ENCODE results near the gene ZNF532.

ZNF532 gene

DNA sequence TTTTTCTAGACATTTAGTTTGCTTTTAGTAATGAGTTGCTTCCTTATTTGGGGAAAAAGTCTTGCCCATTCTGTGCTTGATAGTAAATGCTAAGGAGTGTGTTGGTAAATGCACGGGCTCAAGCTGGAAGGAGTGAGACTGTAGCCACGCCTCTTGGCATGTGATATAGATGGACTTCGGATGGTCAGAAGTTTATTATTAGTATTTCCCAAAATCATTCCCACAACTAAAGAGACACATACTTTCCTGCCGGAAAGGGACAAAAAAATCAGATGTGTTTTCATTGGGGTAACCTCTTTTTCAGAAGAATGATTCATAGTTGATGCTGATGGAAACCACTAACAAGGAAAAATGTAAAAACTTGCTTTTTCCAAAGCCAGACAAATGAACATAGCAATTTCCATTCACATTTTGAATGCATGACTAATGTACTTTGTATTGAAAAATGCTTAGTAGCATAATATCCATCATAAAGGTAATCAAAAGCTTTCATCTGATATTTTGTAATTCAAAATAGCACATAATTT lies 133.2 kb downstream of the ZNF532 start:
- WGBS (ENCODE audit: extremely low coverage, insufficient coverage, low lambda C conversion rate), result no CpG with 5 or more reads among the region's 4 CpGs
- Histone ChIP-seq H3K27ac (ENCODE audit: low read depth, low read length) (no peak overlapping the region), H3K36me3 (ENCODE audit: control insufficient read depth, insufficient read depth, low read length) (no peaks in the 10 kb centered on the region)

DNA sequence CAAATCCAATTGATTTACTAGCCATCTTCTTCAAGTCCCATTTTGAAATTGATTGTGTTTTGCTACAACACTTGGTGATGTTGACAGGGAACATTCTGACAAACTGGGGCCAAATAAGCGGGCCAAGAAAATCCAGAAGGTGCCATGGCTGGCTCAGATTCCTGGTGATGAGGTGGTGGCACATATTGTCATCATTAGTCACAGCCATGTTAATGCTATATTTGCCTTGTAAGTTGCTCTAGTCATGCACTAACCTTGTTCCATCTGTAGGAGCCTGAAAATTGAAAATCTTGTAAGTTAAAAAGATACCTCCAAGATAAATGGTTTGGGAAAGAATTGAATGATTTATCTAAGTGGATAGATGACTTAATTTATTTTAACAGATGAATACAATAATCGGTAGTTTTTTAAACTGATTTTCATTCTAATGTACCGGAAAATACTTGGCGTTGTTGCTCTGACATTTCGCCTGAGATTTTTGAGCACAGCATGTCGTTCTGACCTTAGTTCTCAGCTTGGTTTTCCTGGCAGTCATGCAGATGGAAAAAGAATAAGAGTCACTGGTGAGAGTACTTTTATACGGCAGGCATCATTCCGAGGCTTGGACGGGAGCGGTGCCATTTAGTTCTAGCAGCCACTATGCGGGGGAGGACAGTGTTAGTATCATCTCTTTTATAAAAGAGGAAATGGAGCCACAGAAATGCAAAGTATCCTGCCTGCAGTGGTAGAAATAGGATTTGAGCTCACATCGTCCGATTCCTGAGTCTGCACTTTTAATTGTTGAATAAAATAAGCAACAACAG lies 133.9 kb downstream of the ZNF532 start:
- H3K27me3 ChIP-seq (ENCODE audit: insufficient read depth, low read length, poor library complexity), result no peaks in the 10 kb centered on the region
- no peak overlapping the region for H3K23ac ChIP-seq (ENCODE audit: low read length)
- DNase-seq, result peak; percentile 21
- no peak overlapping the region for H3K4ac ChIP-seq (ENCODE audit: low read depth, low read length)
- H3K4me3 ChIP-seq (ENCODE audit: low read length), result no peak overlapping the region
- H2BK5ac ChIP-seq (ENCODE audit: low read length), result no peak overlapping the region
- peak overlapping the region; percentile 81 for H4K8ac ChIP-seq (ENCODE audit: low read depth, low read length)
- H3K4me1 ChIP-seq (ENCODE audit: control insufficient read depth, low read depth, low read length), result peaks cover 3% of the 10 kb centered on the region
- H3K36me3 ChIP-seq (ENCODE audit: control insufficient read depth, insufficient read depth, low read length), result no peaks in the 10 kb centered on the region
- no peak overlapping the region for H4K5ac ChIP-seq (ENCODE audit: low read length)
- H3K9ac ChIP-seq (ENCODE audit: low read length), result no peak overlapping the region
- no peak overlapping the region for H3K4me2 ChIP-seq (ENCODE audit: low read length)
- H3K18ac ChIP-seq (ENCODE audit: low read length), result no peak overlapping the region
- H2BK15ac ChIP-seq (replicated peaks; ENCODE audit: low read depth), result no peak overlapping the region
- H2AK5ac ChIP-seq (ENCODE audit: low read length), result no peak overlapping the region
- WGBS (ENCODE audit: extremely low coverage, insufficient coverage, low lambda C conversion rate), result no CpG with 5 or more reads among the region's 13 CpGs
- no peaks in the 10 kb centered on the region for H3K79me2 ChIP-seq (ENCODE audit: control insufficient read depth, insufficient read depth, low read length)
- no peaks in the 10 kb centered on the region for H3K79me1 ChIP-seq (ENCODE audit: low read length)
- H3K56ac ChIP-seq (ENCODE audit: low read length), result peak overlapping the region; percentile 34
- no peak overlapping the region for H3K27ac ChIP-seq (ENCODE audit: low read depth, low read length)
- no peak overlapping the region for H2BK120ac ChIP-seq (ENCODE audit: low read depth, low read length)

More for the DNA sequence above, 133.2 kb downstream of the ZNF532 start:
- H2BK5ac ChIP-seq (ENCODE audit: low read length), result no peak overlapping the region
- H2AK5ac ChIP-seq (ENCODE audit: low read length), result no peak overlapping the region
- H3K4me3 ChIP-seq (ENCODE audit: low read length), result no peak overlapping the region
- no peak overlapping the region for H3K23ac ChIP-seq (ENCODE audit: low read length)
- H3K4ac ChIP-seq (ENCODE audit: low read depth, low read length), result no peak overlapping the region
- DNase-seq, result no peak
- H3K56ac ChIP-seq (ENCODE audit: low read length), result no peak overlapping the region
- H3K79me2 ChIP-seq (ENCODE audit: control insufficient read depth, insufficient read depth, low read length), result no peaks in the 10 kb centered on the region
- no peak overlapping the region for H3K9ac ChIP-seq (ENCODE audit: low read length)
- H3K4me2 ChIP-seq (ENCODE audit: low read length), result no peak overlapping the region
- no peak overlapping the region for H3K18ac ChIP-seq (ENCODE audit: low read length)
- H3K79me1 ChIP-seq (ENCODE audit: low read length), result no peaks in the 10 kb centered on the region
- no peaks in the 10 kb centered on the region for H3K27me3 ChIP-seq (ENCODE audit: insufficient read depth, low read length, poor library complexity)
- no peak overlapping the region for H4K5ac ChIP-seq (ENCODE audit: low read length)
- H2BK120ac ChIP-seq (ENCODE audit: low read depth, low read length), result no peak overlapping the region
- no peak overlapping the region for H4K8ac ChIP-seq (ENCODE audit: low read depth, low read length)
- H2BK15ac ChIP-seq (replicated peaks; ENCODE audit: low read depth), result no peak overlapping the region
- peaks cover 3% of the 10 kb centered on the region for H3K4me1 ChIP-seq (ENCODE audit: control insufficient read depth, low read depth, low read length)

DNA sequence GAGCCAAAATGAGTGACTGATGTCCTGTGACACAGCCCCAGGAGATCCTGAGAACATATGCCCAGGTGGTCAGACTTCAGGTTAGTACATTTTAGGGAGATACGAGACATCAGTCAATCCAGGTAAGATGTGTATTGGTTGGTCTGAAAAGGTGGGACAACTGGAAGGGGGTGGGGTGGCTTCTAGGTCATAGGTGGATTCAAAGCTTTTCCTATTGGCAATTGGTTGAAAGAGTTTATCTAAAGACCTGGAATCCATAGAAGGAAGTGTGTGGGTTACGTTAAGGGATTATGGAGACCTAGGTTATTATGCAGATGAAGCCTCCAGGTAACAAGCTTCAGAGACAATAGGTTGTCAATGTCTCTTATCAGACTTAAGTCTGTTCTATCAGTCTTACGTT lies 136.5 kb downstream of the ZNF532 start:
- H3K4me2 ChIP-seq (ENCODE audit: low read length), result no peak overlapping the region
- H3K18ac ChIP-seq (ENCODE audit: low read length), result no peak overlapping the region
- no CpG with 5 or more reads among the region's 3 CpGs for WGBS (ENCODE audit: extremely low coverage, insufficient coverage, low lambda C conversion rate)
- H2BK15ac ChIP-seq (replicated peaks; ENCODE audit: low read depth), result no peak overlapping the region
- no peak overlapping the region for H3K23ac ChIP-seq (ENCODE audit: low read length)
- H3K79me1 ChIP-seq (ENCODE audit: low read length), result no peaks in the 10 kb centered on the region
- no peaks in the 10 kb centered on the region for H3K36me3 ChIP-seq (ENCODE audit: control insufficient read depth, insufficient read depth, low read length)
- no peak overlapping the region for H3K4me3 ChIP-seq (ENCODE audit: low read length)
- no peak overlapping the region for H3K4ac ChIP-seq (ENCODE audit: low read depth, low read length)
- H2AK5ac ChIP-seq (ENCODE audit: low read length), result no peak overlapping the region
- no peak overlapping the region for H3K56ac ChIP-seq (ENCODE audit: low read length)
- H3K9ac ChIP-seq (ENCODE audit: low read length), result no peak overlapping the region
- H2BK5ac ChIP-seq (ENCODE audit: low read length), result no peak overlapping the region
- peak; percentile 86 for DNase-seq
- no peak overlapping the region for H2BK120ac ChIP-seq (ENCODE audit: low read depth, low read length)
- H4K5ac ChIP-seq (ENCODE audit: low read length), result no peak overlapping the region
- no peak overlapping the region for H4K8ac ChIP-seq (ENCODE audit: low read depth, low read length)
- no peaks in the 10 kb centered on the region for H3K27me3 ChIP-seq (ENCODE audit: insufficient read depth, low read length, poor library complexity)
- no peaks in the 10 kb centered on the region for H3K79me2 ChIP-seq (ENCODE audit: control insufficient read depth, insufficient read depth, low read length)
- peaks cover 8% of the 10 kb centered on the region for H3K4me1 ChIP-seq (ENCODE audit: control insufficient read depth, low read depth, low read length)
- H3K27ac ChIP-seq (ENCODE audit: low read depth, low read length), result no peak overlapping the region

DNA sequence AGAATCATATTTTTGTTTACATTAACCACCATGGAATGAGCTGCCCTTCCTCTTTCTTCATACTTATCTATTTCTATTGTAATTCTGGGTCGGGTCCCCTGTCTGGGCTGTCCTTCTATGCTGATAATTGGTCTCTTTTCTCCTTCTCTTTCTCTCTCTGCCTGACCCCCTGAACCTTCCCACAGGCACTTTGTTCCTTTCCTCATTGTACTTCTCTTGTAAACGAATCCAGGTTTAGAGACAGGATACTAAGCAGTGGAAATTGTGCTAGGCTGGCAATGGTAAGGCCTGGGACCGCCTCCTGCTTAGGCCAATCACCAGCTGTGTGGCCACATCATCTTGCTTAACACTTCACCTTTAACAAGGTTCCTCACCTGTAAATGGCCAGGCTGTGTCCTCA lies 137.0 kb downstream of the ZNF532 start:
- no peaks in the 10 kb centered on the region for H3K79me1 ChIP-seq (ENCODE audit: low read length)
- H3K79me2 ChIP-seq (ENCODE audit: control insufficient read depth, insufficient read depth, low read length), result no peaks in the 10 kb centered on the region
- H3K27ac ChIP-seq (ENCODE audit: low read depth, low read length), result peak overlapping the region; percentile 1
- no peak overlapping the region for H3K18ac ChIP-seq (ENCODE audit: low read length)
- H2BK5ac ChIP-seq (ENCODE audit: low read length), result peak overlapping the region; percentile 83
- no peak overlapping the region for H4K8ac ChIP-seq (ENCODE audit: low read depth, low read length)
- H3K23ac ChIP-seq (ENCODE audit: low read length), result no peak overlapping the region
- WGBS (ENCODE audit: extremely low coverage, insufficient coverage, low lambda C conversion rate), result no CpG with 5 or more reads among the region's 3 CpGs
- H3K4ac ChIP-seq (ENCODE audit: low read depth, low read length), result no peak overlapping the region
- H3K4me2 ChIP-seq (ENCODE audit: low read length), result no peak overlapping the region
- peak; percentile 48 for DNase-seq
- H3K36me3 ChIP-seq (ENCODE audit: control insufficient read depth, insufficient read depth, low read length), result no peaks in the 10 kb centered on the region
- H3K27me3 ChIP-seq (ENCODE audit: insufficient read depth, low read length, poor library complexity), result no peaks in the 10 kb centered on the region
- peak overlapping the region; percentile 40 for H2AK5ac ChIP-seq (ENCODE audit: low read length)
- H3K56ac ChIP-seq (ENCODE audit: low read length), result peak overlapping the region; percentile 77
- H3K9ac ChIP-seq (ENCODE audit: low read length), result no peak overlapping the region
- H3K4me1 ChIP-seq (ENCODE audit: control insufficient read depth, low read depth, low read length), result peaks cover 8% of the 10 kb centered on the region
- H4K5ac ChIP-seq (ENCODE audit: low read length), result no peak overlapping the region
- H2BK15ac ChIP-seq (replicated peaks; ENCODE audit: low read depth), result no peak overlapping the region
- H2BK120ac ChIP-seq (ENCODE audit: low read depth, low read length), result no peak overlapping the region
- no peak overlapping the region for H3K4me3 ChIP-seq (ENCODE audit: low read length)

DNA sequence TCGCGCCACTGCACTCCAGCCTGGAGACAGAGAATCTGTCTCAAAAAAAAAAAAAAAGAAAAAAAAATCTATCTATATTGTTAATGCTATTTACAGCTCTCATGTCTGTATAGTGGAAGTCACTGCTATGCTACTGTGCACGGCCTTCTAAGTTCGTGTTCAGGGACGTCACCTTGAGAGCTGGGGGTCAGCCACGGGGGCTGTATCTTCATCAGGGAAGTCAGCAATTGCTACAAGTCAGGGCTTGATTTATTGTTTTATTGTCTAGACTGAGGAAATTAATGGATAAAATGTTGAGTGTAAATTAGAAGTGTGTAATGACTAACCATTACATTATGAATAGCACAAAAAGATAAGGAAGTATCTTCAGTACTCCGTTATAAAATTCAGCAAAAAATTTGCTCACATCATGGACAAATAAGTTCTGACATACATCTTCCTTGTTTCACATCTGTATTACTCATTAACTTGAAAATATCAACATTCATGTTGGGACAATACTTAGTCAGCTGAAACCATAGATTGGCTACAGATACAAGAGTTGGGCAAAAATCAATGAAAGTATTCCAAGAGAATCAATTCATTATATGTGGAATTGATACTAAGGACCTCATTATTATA lies 138.4 kb downstream of the ZNF532 start:
- Histone ChIP-seq H2AK5ac (ENCODE audit: low read length) (no peak overlapping the region), H2BK120ac (ENCODE audit: low read depth, low read length) (no peak overlapping the region)
- no CpG with 5 or more reads among the region's 7 CpGs for WGBS (ENCODE audit: extremely low coverage, insufficient coverage, low lambda C conversion rate)

More for the DNA sequence above, 138.4 kb downstream of the ZNF532 start:
- no peak overlapping the region for H3K56ac ChIP-seq (ENCODE audit: low read length)
- H4K8ac ChIP-seq (ENCODE audit: low read depth, low read length), result no peak overlapping the region
- H3K79me2 ChIP-seq (ENCODE audit: control insufficient read depth, insufficient read depth, low read length), result no peaks in the 10 kb centered on the region
- no peaks in the 10 kb centered on the region for H3K36me3 ChIP-seq (ENCODE audit: control insufficient read depth, insufficient read depth, low read length)
- no peak overlapping the region for H3K9ac ChIP-seq (ENCODE audit: low read length)
- H2BK15ac ChIP-seq (replicated peaks; ENCODE audit: low read depth), result no peak overlapping the region
- no peak overlapping the region for H3K4me3 ChIP-seq (ENCODE audit: low read length)
- no peak overlapping the region for H2BK5ac ChIP-seq (ENCODE audit: low read length)
- no peak overlapping the region for H3K4me2 ChIP-seq (ENCODE audit: low read length)
- H3K79me1 ChIP-seq (ENCODE audit: low read length), result no peaks in the 10 kb centered on the region
- no peak overlapping the region for H4K5ac ChIP-seq (ENCODE audit: low read length)
- no peak overlapping the region for H3K4ac ChIP-seq (ENCODE audit: low read depth, low read length)
- no peak overlapping the region for H3K27ac ChIP-seq (ENCODE audit: low read depth, low read length)
- H3K18ac ChIP-seq (ENCODE audit: low read length), result no peak overlapping the region
- H3K27me3 ChIP-seq (ENCODE audit: insufficient read depth, low read length, poor library complexity), result no peaks in the 10 kb centered on the region
- H3K23ac ChIP-seq (ENCODE audit: low read length), result no peak overlapping the region
- peaks cover 8% of the 10 kb centered on the region for H3K4me1 ChIP-seq (ENCODE audit: control insufficient read depth, low read depth, low read length)
- no peak for DNase-seq

Data from mesendoderm (in vitro differentiated cells).